ACHN (cell line): ENCODE data around the gene GAS2.
"Not testable (repeated sequence)": the region's sequence is repeated elsewhere in the genome, so short reads cannot be mapped to it uniquely, and the experiment has no call there.

Experiments used
- DNase-seq: peaks from one replicate; pipeline ENCODE4 v3.0.0-alpha.2; 2015
- in situ Hi-C: cut with HindIII; loops from 2 replicates; pipeline ENCODE4 v1.10.0; 2017; ENCODE audit warnings: low sequenced_read_pairs, low pct_ligation_motif_present, low pct_unique_long_range_greater_than_20kb

Gene GAS2

DNA sequence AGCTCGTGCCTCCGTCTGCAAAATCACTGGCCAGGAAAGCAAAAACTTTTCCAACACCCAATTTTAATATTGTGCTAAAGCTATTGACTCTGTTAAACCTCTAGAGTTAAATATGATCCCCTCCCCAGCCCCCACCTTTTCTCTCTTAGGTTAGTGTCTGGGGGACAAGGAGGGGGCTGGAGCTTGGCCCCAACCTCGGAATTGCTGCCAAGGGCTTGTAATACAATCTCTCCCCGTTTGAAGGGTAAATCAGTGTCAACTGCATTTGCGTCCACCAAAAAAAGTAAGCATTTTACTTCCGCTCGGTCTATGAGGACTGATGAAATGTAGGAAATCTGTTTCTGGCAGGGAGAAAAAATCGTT is at the start of gene GAS2:
Gene GAS2, plus strand, starts transcription at position 287 of the 363 bp plus-strand sequence. CDS start 8,259 bp downstream, outside the sequence.
- no peak for DNase-seq
- in situ Hi-C loops, result no loop called here

DNA sequence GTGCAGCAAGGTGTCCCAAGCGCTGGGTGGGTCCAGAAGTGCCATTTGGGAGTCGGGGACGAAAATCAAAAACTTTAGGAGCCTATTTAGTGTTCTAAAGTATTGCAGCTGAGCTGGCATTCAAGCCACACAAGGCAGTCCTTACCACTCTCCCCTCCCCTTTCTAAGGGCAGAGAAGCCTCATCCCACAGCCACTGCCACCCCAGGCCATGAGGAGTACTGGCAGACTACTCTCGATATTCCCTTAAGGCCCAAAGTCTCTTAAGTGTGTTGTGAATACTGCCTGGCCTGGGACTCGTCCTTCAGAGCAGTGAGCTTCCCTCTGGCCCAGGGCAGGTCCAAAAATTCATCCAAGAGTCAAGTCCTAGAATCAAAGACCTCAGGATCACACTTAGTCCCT is 48.5 kb upstream of the GAS2 start:
- DNase-seq, result no peak
- in situ Hi-C loops, result no loop called here

DNA sequence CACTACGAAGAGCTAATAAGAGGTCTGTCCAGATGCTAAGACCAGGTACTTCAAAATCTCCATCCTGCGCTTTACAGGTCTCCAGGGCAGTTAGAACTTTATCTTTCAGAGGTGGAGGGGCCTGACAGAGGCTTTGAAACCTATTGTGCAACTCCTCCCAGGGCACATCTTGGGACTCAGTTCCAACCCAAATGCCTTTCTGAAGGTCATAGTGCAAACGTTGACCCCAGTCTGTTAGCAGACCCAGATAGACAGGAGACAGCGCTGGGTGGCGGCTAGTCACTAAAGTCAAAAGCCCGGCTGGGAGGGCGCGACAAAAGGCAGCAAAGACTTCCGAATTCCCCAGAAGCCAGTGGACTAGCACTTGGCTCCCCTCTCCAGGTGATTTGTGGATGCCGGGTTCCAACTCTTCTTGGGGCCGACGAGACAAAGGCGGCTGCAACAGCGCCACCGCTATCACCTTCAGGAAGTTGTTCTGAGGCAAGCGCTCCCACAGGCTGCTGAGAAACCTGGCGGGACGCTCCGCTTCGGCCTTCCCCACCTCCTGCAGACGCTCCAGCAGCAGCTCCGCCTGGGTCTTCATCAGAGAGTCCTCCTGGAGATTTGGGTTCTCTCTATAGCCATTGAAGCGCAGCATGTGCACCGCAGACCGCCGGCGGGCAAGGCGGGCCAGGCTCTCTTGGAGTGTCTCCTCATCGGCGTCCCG is 41.5 kb upstream of the GAS2 start:
- DNase-seq, result peak; percentile 70
- in situ Hi-C loops, result no loop called here

DNA sequence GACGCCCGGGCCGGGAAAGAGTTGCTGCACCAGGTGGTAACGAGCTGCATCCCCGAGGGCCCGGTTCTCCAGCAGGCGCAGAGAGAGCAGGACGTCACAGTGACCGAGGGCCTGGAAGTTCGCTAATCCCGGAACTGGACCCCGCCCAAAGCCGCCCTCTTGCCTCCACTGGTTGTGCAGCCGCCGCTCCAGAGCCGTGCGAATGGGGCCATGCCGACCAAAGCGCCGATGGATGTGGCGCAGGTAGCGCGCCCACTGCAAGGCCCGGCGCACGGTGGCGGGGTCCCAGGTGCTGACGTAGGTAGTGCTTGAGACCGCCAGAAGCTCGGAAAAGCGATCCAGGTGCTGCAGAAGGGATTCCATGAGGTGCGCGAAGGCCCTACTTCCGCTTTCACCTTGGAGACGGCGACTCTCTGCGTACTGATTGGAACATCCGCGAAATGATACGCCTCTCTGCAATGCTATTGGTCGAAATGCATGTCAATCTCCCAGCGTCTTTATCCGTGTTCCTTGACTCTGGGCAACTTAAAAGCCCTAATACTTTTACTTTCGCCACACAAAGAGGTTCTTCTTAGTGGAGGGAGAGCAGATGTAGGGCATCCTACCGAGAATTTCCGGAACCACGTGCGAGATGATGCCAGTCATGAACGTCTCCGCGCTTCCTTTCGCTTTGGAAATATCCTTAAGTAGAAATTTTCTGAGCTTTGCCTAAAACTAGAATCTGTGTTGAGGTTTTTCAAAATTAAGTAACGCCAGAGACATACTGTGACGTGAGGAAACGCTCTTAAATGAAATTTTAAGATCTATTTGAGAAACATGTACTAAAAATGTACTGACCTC is 40.7 kb upstream of the GAS2 start, which contains the start of gene FANCF:
Gene FANCF, minus strand, starts transcription at position 376 of the 840 bp plus-strand sequence. Its CDS starts 13 bp downstream, at position 363.
- in situ Hi-C loops, result no loop called here
- DNase-seq, result peak; percentile 94

DNA sequence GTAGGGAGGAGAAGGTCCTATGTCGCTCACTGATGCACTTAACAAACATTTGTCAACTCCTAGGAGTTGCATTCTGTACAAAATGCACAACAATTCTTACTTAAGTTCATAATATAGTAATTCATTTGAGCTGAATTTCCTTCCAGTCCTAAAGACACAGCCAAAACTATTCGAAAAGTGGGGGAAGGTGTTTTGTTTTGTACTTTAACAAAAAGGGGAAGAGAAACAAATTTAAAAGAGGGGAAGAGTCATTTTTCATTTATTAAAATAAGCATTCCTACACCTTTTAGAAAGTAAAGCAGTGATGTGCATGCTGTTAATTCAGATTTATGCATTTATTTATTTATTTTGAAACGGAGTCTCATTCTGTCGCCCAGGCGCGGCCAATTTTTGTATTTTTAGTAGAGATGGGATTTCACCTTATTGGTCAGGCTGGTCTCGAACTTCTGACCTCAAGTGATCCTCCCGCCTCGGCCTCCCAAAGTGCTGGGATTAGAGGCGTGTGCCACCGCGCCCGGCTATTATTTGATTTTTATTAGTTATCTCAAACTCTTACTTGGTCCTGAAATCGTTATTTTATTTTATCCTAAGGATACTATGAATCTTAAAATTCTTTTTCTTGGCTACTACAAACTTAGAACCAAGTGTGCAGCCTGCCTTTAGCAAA is 39.7 kb upstream of the GAS2 start:
- DNase-seq, result no peak
- in situ Hi-C loops, result no loop called here

DNA sequence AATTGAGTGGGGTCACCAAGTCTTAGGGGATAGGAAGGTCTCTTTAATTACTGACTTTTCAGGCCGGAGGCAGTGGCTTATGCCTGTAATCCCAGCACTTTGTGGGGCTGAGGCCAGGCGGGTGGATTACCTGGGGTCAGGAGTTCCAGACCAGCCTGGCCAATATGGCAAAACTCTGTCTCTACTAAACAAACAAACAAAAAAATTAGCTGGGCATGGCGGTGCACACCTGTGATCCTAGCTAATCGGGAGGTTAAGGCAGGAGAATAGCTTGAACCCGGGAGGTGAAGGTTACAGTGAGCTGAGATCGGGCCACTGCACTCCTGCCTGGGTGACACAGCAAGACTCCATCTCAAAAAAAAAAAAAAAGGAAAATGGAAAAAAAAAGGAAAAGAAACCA is 39.0 kb upstream of the GAS2 start:
- DNase-seq, result no peak
- in situ Hi-C loops, result no loop called here

DNA sequence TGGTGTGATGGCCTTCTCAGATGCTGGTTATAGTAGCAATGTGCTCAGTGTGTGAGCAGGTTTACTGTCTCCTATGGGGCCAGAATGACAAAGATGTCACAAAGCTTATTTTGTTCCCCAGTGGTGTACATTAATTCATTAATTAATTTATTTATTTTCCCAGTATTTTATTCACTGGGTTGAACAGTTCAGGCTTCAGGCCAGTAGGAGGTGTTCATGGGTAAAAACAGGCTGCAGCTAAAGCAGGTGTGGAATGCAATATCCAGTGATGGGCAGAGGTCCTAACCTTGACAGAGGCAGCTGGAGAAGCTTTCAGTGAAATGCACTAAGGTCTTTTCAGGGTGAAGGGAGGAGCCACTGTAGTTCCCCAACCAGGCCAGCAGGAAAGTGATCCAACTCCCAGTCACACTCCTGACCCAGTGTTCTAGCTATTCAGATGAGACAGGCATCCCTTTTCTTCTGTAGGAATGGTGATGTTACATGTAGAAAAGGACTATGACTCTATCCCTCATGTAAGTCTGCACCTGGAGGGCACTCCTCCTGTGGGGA is 33.0 kb upstream of the GAS2 start:
- no peak for DNase-seq
- in situ Hi-C loops, result no loop called here

DNA sequence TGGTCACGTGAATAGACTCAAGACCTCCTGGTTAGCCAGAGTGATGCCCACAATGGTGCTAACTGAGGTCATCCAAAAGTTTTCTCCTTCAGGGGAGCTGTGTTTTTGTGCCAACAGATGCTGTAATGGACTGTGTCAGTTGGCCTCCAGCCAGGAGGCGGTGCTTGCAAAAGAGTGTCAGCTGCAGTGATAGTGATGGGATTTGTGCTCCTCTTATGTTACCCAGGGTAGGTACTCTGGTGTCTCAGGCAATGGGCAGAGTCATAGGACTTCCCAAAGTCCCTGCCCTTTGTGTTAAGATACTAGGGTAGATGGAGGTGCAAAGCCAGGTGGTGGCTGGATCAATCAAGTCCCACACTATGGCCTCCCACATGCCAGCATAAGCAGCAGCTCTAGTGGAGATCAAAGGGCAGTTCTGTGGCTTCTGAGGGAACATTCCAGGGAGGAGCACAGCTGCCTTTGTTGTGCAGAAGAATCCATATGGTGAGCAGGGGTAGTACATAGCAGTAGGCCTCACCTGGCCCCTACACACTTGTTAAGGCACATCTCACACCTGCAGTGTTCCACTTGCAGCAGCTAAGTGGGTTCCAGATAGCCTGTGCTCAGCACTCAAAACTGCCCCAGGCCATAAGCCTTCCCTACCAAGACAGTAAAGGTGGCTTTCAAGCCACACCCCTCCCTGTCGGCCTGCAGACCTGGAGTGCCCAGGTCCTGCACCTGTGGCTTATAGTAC is 31.3 kb upstream of the GAS2 start:
- DNase-seq, result no peak
- in situ Hi-C loops, result no loop called here

DNA sequence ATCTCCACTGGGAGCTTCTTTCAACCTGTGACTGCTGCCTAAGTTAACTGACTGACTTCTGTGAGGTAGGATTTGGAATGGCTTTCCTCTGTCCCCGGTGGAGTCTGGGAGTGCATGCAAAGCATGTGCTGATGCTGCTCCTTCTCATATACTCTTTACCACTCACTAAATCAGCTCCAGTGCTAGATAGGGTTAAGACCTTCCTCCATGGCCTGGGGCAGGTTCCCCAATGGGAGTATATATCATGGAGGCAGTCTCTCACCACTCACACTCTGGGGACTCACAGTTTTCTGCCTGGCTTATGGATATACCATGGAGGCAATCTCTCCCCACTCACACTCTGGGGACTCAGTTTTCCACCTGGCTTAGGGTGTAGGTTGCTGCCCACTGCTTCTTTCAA is 30.7 kb upstream of the GAS2 start:
- no peak for DNase-seq
- in situ Hi-C loops, result no loop called here

DNA sequence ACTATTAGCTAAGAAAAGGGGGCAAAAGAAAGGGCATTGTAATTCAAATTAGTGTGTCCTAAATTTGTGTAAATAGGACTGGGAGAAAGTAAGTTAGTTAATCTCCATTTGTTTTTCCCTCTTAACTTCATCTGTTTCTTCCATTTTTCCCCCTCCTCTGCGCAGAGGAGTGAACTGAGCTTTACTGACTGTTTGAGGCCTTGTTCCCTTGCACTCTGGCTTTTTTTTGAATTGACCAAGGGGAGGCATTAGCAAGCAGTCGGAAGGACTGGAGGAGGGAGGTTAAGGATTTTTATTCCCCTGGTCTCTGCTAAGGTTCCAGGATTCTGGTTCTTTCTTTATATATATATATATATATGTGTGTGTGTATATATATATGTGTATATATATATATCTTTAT is 25.5 kb upstream of the GAS2 start:
- in situ Hi-C loops, result no loop called here
- no peak for DNase-seq

DNA sequence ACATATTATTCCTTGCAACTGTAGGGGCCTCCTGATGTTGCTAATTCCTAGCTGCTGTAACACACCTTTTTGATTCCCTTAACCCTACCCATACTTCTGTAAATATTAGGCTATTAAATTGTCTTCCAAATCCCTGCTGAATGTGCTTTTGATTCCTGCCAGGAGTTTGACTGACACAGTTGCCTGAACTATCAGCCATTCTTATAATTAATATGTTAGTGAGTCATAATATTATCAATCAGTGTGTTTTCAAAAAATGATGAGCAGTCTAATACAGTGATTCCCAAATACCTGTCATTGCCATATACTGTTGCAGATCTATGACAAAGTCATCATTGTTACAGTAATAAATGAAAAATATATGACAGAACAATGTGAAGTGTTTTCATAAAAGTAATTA is 24.9 kb upstream of the GAS2 start:
- in situ Hi-C loops, result no loop called here

DNA sequence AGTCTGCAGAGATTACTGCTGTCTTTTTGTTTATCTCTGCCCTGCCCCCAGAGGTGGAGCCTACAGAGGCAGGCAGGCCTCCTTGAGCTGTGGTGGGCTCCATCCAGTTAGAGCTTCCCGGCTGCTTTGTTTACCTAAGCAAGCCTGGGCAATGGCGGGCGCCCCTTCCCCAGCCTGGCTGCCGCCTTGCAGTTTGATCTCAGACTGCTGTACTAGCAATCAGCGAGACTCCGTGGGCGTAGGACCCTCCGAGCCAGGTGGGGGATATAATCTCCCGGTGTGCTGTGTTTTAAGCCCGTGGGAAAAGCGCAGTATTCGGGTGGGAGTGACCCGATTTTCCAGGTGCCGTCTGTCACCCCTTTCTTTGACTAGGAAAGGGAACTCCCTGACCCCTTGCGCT is 14.1 kb upstream of the GAS2 start:
- DNase-seq, in situ Hi-C loops: not testable (repeated sequence)

More for the DNA sequence above, 24.9 kb upstream of the GAS2 start:
- no peak for DNase-seq

DNA sequence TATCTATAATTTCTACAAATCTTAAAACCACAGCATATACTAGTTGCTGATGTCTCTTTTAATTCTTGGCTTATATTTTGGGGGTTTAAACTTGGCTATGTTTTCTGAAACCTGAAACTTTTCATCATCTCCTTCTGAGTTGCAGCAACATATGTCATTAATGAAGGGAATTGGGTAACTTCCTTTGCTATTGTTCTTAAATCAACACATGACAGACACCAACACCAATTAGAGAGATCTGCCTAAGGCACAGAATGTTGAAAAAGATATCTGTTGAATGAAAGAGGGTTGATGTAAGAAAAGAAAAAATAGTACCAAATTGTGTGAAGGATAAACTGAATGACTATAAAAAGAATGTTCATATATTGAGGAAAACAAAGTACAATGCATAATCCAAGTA is 10.3 kb upstream of the GAS2 start:
- in situ Hi-C loops, result no loop called here
- DNase-seq, result no peak

DNA sequence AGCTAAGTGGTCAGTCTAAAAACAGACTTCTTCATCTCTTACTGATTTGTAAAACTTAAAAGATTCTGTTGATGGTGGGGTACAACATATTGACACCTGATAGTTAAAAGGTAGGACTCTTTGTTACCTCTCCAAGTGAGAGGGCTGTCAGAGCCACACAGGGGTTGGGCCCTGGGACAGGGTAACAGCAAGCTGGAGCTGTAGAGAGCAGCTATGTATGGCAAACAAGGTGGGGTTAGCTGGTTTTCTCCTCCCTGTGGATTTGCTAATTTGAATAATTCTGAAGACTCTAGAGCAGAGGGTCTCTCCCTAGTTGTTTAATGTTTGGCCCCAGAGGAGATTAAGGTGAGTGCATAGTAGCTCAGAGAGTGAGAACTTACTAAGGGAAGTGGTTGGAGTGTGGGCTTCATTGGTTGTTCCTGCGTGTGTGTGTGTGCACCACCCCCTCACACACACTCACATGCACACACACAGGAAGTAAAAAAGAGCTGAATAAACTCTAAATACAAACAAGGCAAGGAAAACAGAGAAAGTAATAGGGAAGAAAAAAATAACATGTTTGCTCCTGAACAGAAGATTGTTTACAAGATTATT is 9.2 kb upstream of the GAS2 start:
- DNase-seq, result no peak
- in situ Hi-C loops, result no loop called here

DNA sequence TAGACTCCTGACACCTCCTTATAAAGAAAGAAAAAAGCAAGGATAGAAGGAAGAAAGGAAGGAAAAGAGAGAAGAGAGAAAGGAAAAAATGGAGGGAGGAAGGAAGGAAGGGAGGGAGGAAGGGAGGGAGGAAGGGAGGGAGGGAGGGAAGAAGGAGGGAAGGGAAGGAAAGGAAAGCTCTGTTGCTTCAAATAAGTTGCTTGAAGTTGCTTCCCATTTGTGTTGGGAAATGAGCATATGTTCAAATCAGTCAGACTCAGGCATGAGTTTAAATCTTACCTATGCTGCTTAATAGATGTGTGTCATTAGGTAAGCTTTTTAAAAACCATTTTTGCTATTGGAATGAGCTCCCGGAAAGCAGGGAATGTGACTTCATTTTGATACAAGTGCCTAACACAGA is 6.6 kb upstream of the GAS2 start:
- in situ Hi-C loops, result no loop called here

DNA sequence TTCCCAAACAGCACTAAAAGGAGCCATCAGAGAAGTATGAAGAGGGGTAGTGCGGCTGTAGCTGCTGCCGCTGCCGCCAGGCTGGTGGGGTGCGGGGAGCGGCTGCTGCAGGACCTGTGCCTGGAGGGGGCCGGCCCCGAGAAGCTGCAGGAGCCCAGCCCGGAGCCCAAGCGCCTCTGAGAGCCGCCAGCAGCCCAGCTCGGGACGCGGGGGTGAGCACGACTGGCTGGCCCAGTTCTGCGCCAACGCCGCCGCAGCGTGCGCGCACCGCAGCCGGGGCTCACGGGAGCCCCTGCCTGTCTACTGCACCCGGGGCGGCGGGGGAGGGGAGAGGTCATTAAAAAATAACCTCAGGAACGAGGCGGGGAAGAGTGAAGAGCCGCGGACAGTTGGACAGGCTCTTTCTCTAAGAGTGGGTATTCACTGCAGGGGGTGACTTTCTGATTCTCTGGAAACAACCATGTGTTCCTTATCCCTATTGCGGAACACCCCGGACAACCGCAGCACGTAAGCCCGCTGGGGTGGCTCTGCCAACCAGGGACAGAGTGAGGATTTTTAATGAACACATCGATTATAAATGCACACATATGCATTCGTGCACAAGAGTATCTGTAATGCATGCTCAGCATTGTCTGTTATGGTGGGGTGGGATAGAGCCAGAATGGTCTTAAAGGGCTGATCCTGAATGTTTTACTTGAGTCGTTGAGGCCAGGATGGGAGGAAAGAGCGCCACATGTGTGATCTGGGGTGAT is 453 bp downstream of the GAS2 start:
- in situ Hi-C loops, result no loop called here
- no peak for DNase-seq

More for the DNA sequence above, 6.6 kb upstream of the GAS2 start:
- DNase-seq, result no peak

DNA sequence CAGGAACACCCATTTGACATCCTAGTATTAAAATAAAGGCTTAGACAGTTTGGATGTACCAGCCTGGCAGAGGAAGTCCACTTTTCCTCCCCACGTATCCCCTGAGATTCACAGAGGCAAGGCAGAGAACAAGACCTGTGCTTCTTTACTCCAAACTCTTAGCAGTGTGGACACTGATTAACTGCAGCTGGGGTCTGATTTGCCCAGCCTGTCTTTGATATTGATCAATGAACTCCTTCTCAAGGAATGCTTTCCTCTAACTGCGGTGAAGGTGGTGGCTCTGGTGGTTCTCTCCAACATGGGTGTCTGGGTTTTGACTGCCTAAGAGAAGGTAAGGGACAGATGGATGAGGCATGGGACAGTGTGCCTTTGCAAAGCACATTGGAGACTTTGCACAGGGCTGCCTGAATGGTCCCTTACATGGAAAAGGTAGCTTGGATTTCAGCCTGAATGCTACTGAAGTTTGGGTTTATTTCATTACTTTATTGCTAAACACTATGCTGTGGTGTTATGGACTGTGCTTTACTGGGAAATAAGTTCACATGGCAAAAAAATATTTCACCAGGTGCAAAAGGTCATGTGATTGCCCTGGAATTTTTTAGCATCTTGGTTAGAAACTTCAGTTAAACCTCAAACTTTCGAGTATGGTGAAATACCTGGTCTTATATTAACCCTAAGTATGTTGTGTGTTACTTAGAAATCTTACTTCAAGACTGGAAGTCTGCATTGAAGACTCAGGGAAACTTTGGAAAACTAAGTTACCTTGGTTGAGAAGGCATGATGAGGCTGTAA is 1.8 kb downstream of the GAS2 start:
- in situ Hi-C loops, result no loop called here
- no peak for DNase-seq
